Daoy (cell line): ENCODE measurements around the gene GPR160. TPM values are rescaled to one million over a fixed set of nuclear protein-coding genes. Genes with fewer than 3 reads are reported as not detected.
"Not testable (repeated sequence)": the region's sequence is repeated elsewhere in the genome, so short reads cannot be mapped to it uniquely, and the experiment has no call there.

Source experiments
- DNase-seq: peaks from one replicate; pipeline ENCODE4 v3.0.0-alpha.2; 2015; ENCODE audit warnings: low read depth
- total RNA-seq: library from RNA; depleted of rRNA; stranded (reverse); fragments of >200 nt; shearing (Covaris generic); gene quantifications from 2 replicates; pipeline ENCODE4 v1.2.3, GENCODE V29; 2014; rRNA removed

The GPR160 gene
- total RNA-seq, 1 experiment from 2014 or later, result 5.8 TPM

- no peak for DNase-seq
Observed at GRCh38 chr3:170111147-170111771, 73.5 kb downstream of the GPR160 start.

DNA sequence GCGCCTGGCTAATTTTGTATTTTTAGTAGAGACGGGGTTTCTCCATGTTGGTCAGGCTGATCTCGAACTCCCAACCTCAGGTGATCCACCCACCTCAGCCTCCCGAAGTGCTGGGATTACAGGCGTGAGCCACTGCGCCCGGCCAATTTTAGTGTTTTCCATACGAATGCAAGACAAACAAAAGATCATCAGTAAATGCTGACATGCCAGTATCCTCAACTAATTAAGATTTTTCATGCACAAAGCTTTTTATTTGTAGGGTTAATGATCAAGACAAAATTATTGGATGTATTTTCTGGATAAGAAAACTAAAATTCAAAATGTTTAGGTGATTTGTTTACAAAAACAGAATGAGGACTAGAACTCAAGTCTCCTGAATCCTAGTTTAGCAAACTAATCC lies 76.4 kb downstream of the GPR160 start:
- not testable (repeated sequence) for DNase-seq

DNA sequence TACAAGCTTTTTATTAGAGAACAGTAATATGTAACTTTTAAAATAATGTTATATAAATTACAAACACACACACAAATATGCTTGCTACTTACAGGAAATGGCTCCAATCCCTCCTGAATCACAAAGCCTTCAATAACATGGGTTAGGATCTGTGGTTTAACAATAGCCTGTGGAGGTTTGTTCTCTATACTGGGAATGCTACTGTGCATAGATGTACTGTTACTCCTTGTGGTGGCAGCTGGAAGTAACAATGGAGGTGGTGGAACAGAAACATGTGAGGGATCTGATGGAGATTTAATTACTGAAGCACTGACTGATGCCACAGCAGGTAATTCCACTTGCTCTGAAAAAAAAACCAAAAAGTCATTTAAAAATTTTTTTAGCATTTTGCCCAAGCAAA lies 79.3 kb downstream of the GPR160 start:
- no peak for DNase-seq

- no peak for DNase-seq
Observed at GRCh38 chr3:170128259-170128976, 90.6 kb downstream of the GPR160 start.

GRCh38 chr3:170128977-170129431 lies 91.2 kb downstream of the GPR160 start:
- DNase-seq, result peak; percentile 6

DNA sequence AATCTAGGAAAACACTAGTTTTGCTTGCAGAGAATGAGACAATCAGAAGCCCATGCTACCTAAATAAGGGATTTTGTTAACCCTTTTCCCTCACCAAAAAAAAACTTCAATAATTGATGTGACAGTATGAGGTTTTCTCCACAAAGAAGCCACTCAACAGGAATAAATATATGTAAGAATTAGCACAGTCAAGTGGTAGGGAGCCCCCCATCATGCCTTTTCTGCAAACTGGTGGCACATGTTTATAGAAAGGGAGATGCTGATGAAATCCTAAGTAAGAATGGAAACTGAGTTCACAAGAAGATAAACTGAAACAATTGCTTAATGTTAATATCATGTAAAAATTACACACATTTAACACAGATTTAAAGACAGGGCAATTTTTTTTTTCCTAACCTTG lies 92.7 kb downstream of the GPR160 start:
- DNase-seq, result no peak

DNA sequence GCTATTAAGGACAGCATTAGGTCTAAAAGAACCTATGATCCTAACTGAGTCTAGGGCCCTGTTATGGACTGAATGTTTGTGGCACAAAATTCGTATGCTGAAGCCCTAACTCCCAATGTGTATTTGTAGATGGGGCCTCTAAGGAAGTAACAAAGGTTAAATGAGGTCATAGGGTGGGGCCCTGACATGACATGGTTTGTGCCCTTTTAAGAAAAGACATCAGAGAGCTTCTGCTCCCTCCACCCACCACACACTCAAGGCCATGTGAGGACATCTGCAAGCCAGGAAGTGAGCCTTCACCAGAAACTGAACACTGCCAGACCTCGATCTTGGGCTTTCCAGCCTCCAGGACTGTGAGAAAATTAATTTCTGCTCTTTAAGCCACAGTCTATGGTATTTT lies 94.5 kb downstream of the GPR160 start:
- DNase-seq, result no peak

Other genes starting within 250 kb of the GPR160 start
- gene LRRIQ4, start 225.1 kb upstream of the GPR160 start, total RNA-seq, result not detected in 2 replicates
- 5.6 and 9.2 TPM in 2 replicates for gene LRRC34, start 225.1 kb upstream of the GPR160 start, total RNA-seq
- gene LRRC31, start 168.1 kb upstream of the GPR160 start, total RNA-seq, result not detected in 2 replicates
- gene SAMD7, start 126.4 kb upstream of the GPR160 start, total RNA-seq, result not detected in 2 replicates
- gene SEC62, start 71.2 kb upstream of the GPR160 start, total RNA-seq, result 11.0 and 26.2 TPM in 2 replicates
- gene PHC3, start 143.7 kb downstream of the GPR160 start, total RNA-seq, result 9.8 and 17.0 TPM in 2 replicates
- 38.5 and 46.1 TPM in 2 replicates for gene PRKCI, start 184.4 kb downstream of the GPR160 start, total RNA-seq